ENCODE data around the gene RPS5.
A peak's percentile ranks its signal among the peaks of the same experiment; 100 is the strongest.
"Not testable (repeated sequence)": the region's sequence is repeated elsewhere in the genome, so short reads cannot be mapped to it uniquely, and the experiment has no call there.

Gene RPS5
- 289 to 690 (median 487) reads per million in 4 experiments for total RNA-seq

GRCh38 chr19:58386576-58387337 is at the start of gene RPS5:
Gene RPS5, plus strand, starts transcription at chr19:58387269. Its CDS starts 869 bp downstream, at chr19:58388138.
- DNase-seq: peak; percentile 92

- DNase-seq: no peak
Measured at GRCh38 chr19:58338336-58338735, 48.7 kb upstream of the RPS5 start.

GRCh38 chr19:58338825-58339558 is 48.1 kb upstream of the RPS5 start:
- no peak for DNase-seq

- DNase-seq: no peak
Measured at GRCh38 chr19:58345558-58345957, 41.5 kb upstream of the RPS5 start.

GRCh38 chr19:58346961-58347929 is 39.8 kb upstream of the RPS5 start:
- DNase-seq: peak; percentile 74

GRCh38 chr19:58348080-58348479 is 39.0 kb upstream of the RPS5 start:
- not testable (repeated sequence) for DNase-seq

GRCh38 chr19:58349590-58349989 is 37.5 kb upstream of the RPS5 start:
- DNase-seq: no peak

- DNase-seq: no peak
Measured at GRCh38 chr19:58350001-58350861, 36.8 kb upstream of the RPS5 start.

- DNase-seq: no peak
Measured at GRCh38 chr19:58350871-58351557, 36.1 kb upstream of the RPS5 start.

GRCh38 chr19:58351558-58351878 is 35.6 kb upstream of the RPS5 start:
- DNase-seq: no peak

- DNase-seq: no peak
Measured at GRCh38 chr19:58351990-58352755, 34.9 kb upstream of the RPS5 start.

GRCh38 chr19:58352760-58353671 is 34.1 kb upstream of the RPS5 start, which contains the start of gene A1BG:
Gene A1BG, minus strand, starts transcription at chr19:58353492. Its CDS starts 55 bp downstream, at chr19:58353437.
- DNase-seq: no peak

- no peak for DNase-seq
Measured at GRCh38 chr19:58353717-58354477, 33.2 kb upstream of the RPS5 start.

GRCh38 chr19:58354478-58355030 is 32.5 kb upstream of the RPS5 start:
- DNase-seq: no peak

- no peak for DNase-seq
Measured at GRCh38 chr19:58355215-58355796, 31.8 kb upstream of the RPS5 start.

GRCh38 chr19:58355908-58356765 is 30.9 kb upstream of the RPS5 start:
- peak; percentile 14 for DNase-seq
